ENCODE measurements around the gene CFL2. TPM values are rescaled to one million over a fixed set of nuclear protein-coding genes. Genes with fewer than 3 reads are reported as not detected.
A peak's percentile ranks its signal among the peaks of the same experiment; 100 is the strongest.
"Not testable (repeated sequence)": the region's sequence is repeated elsewhere in the genome, so short reads cannot be mapped to it uniquely, and the experiment has no call there.

Gene CFL2
- total and polyA plus RNA-seq, 4 donors, result 71.6 to 143 (median 112) TPM

- not testable (repeated sequence) for H3K4me3 ChIP-seq (ENCODE audit: low read depth, low read length); H3K27me3 ChIP-seq (ENCODE audit: control insufficient read depth, insufficient read depth, low read length); H3K9me3 ChIP-seq (ENCODE audit: control insufficient read depth, insufficient read depth, low read length); H3K4me1 ChIP-seq (ENCODE audit: control insufficient read depth, insufficient read depth, low read length); H3K27ac ChIP-seq (ENCODE audit: low read depth, low read length); H3K36me3 ChIP-seq (ENCODE audit: control insufficient read depth, insufficient read depth, low read length); DNase-seq (ENCODE audit: low read depth in 4 of 6, low spot score in 6 of 6)
- WGBS (ENCODE audit: insufficient coverage), result 90% methylated on average over 2 of the region's 4 CpGs
These were observed 22.7 kb upstream of the CFL2 start for GRCh38 chr14:34737079-34737478.

GRCh38 chr14:34733245-34733644, 18.9 kb upstream of the CFL2 start:
- H3K4me3 ChIP-seq (ENCODE audit: low read depth, low read length), result no peak overlapping the region
- no peak overlapping the region for H3K27ac ChIP-seq (ENCODE audit: low read depth, low read length)
- H3K27me3 ChIP-seq (ENCODE audit: control insufficient read depth, insufficient read depth, low read length), result no peaks in the 10 kb centered on the region
- no peak for DNase-seq (ENCODE audit: low read depth in 4 of 6, low spot score in 6 of 6)
- no peaks in the 10 kb centered on the region for H3K36me3 ChIP-seq (ENCODE audit: control insufficient read depth, insufficient read depth, low read length)
- no peaks in the 10 kb centered on the region for H3K9me3 ChIP-seq (ENCODE audit: control insufficient read depth, insufficient read depth, low read length)
- 100% methylated on average over 1 of the region's 3 CpGs for WGBS (ENCODE audit: insufficient coverage)
- H3K4me1 ChIP-seq (ENCODE audit: control insufficient read depth, insufficient read depth, low read length), result no peaks in the 10 kb centered on the region

GRCh38 chr14:34732802-34733201, 18.4 kb upstream of the CFL2 start:
- 45% methylated on average over 3 of the region's 4 CpGs for WGBS (ENCODE audit: insufficient coverage)
- Histone ChIP-seq H3K36me3 (ENCODE audit: control insufficient read depth, insufficient read depth, low read length) (no peaks in the 10 kb centered on the region), H3K4me3 (ENCODE audit: low read depth, low read length) (no peak overlapping the region), H3K27ac (ENCODE audit: low read depth, low read length) (no peak overlapping the region), H3K4me1 (ENCODE audit: control insufficient read depth, insufficient read depth, low read length) (no peaks in the 10 kb centered on the region), H3K27me3 (ENCODE audit: control insufficient read depth, insufficient read depth, low read length) (no peaks in the 10 kb centered on the region), H3K9me3 (ENCODE audit: control insufficient read depth, insufficient read depth, low read length) (no peaks in the 10 kb centered on the region)
- no peak for DNase-seq (ENCODE audit: low read depth in 4 of 6, low spot score in 6 of 6)

GRCh38 chr14:34723867-34724266, 9.5 kb upstream of the CFL2 start:
- H3K4me1 ChIP-seq (ENCODE audit: control insufficient read depth, insufficient read depth, low read length), result no peaks in the 10 kb centered on the region
- H3K36me3 ChIP-seq (ENCODE audit: control insufficient read depth, insufficient read depth, low read length), result no peaks in the 10 kb centered on the region
- no peaks in the 10 kb centered on the region for H3K9me3 ChIP-seq (ENCODE audit: control insufficient read depth, insufficient read depth, low read length)
- DNase-seq (ENCODE audit: low read depth in 4 of 6, low spot score in 6 of 6), result no peak
- H3K27me3 ChIP-seq (ENCODE audit: control insufficient read depth, insufficient read depth, low read length), result no peaks in the 10 kb centered on the region
- no peak overlapping the region for H3K27ac ChIP-seq (ENCODE audit: low read depth, low read length)
- no peak overlapping the region for H3K4me3 ChIP-seq (ENCODE audit: low read depth, low read length)
- no CpG with 5 or more reads among the region's 3 CpGs for whole genome bisulfite sequencing (ENCODE audit: insufficient coverage)

GRCh38 chr14:34722723-34723545, 8.5 kb upstream of the CFL2 start:
- no peaks in the 10 kb centered on the region for H3K4me1 ChIP-seq (ENCODE audit: control insufficient read depth, insufficient read depth, low read length)
- H3K27ac ChIP-seq (ENCODE audit: low read depth, low read length), result no peak overlapping the region
- 19% methylated on average over 4 of the region's 10 CpGs for WGBS (ENCODE audit: insufficient coverage)
- no peaks in the 10 kb centered on the region for H3K36me3 ChIP-seq (ENCODE audit: control insufficient read depth, insufficient read depth, low read length)
- H3K4me3 ChIP-seq (ENCODE audit: low read depth, low read length), result no peak overlapping the region
- no peaks in the 10 kb centered on the region for H3K27me3 ChIP-seq (ENCODE audit: control insufficient read depth, insufficient read depth, low read length)
- DNase-seq (ENCODE audit: low read depth in 4 of 6, low spot score in 6 of 6), result peak in 5 of 6 donors; percentile 30 to 81 (median 47)
- H3K9me3 ChIP-seq (ENCODE audit: control insufficient read depth, insufficient read depth, low read length), result no peaks in the 10 kb centered on the region

GRCh38 chr14:34721129-34721528, 6.7 kb upstream of the CFL2 start:
- no peak overlapping the region for H3K27ac ChIP-seq (ENCODE audit: low read depth, low read length)
- H3K27me3 ChIP-seq (ENCODE audit: control insufficient read depth, insufficient read depth, low read length), result no peaks in the 10 kb centered on the region
- H3K4me1 ChIP-seq (ENCODE audit: control insufficient read depth, insufficient read depth, low read length), result no peaks in the 10 kb centered on the region
- H3K9me3 ChIP-seq (ENCODE audit: control insufficient read depth, insufficient read depth, low read length), result no peaks in the 10 kb centered on the region
- no CpG with 5 or more reads among the region's 2 CpGs for WGBS (ENCODE audit: insufficient coverage)
- no peak overlapping the region for H3K4me3 ChIP-seq (ENCODE audit: low read depth, low read length)
- H3K36me3 ChIP-seq (ENCODE audit: control insufficient read depth, insufficient read depth, low read length), result no peaks in the 10 kb centered on the region
- no peak for DNase-seq (ENCODE audit: low read depth in 4 of 6, low spot score in 6 of 6)

- no peak for DNase-seq (ENCODE audit: low read depth in 4 of 6, low spot score in 6 of 6)
- no peak overlapping the region for H3K27ac ChIP-seq (ENCODE audit: low read depth, low read length)
- WGBS (ENCODE audit: insufficient coverage), result no CpG with 5 or more reads among the region's 4 CpGs
- H3K9me3 ChIP-seq (ENCODE audit: control insufficient read depth, insufficient read depth, low read length), result no peaks in the 10 kb centered on the region
- no peaks in the 10 kb centered on the region for H3K36me3 ChIP-seq (ENCODE audit: control insufficient read depth, insufficient read depth, low read length)
- H3K27me3 ChIP-seq (ENCODE audit: control insufficient read depth, insufficient read depth, low read length), result no peaks in the 10 kb centered on the region
- H3K4me1 ChIP-seq (ENCODE audit: control insufficient read depth, insufficient read depth, low read length), result no peaks in the 10 kb centered on the region
- no peak overlapping the region for H3K4me3 ChIP-seq (ENCODE audit: low read depth, low read length)
These were observed 4.4 kb upstream of the CFL2 start for GRCh38 chr14:34718750-34719304.

GRCh38 chr14:34715127-34715863, 902 bp upstream of the CFL2 start:
- H3K36me3 ChIP-seq (ENCODE audit: control insufficient read depth, insufficient read depth, low read length), result no peaks in the 10 kb centered on the region
- no peaks in the 10 kb centered on the region for H3K9me3 ChIP-seq (ENCODE audit: control insufficient read depth, insufficient read depth, low read length)
- H3K27ac ChIP-seq (ENCODE audit: low read depth, low read length), result peak overlapping the region; percentile 78
- H3K27me3 ChIP-seq (ENCODE audit: control insufficient read depth, insufficient read depth, low read length), result no peaks in the 10 kb centered on the region
- no peaks in the 10 kb centered on the region for H3K4me1 ChIP-seq (ENCODE audit: control insufficient read depth, insufficient read depth, low read length)
- DNase-seq (ENCODE audit: low read depth in 4 of 6, low spot score in 6 of 6), result peak in 2 of 6 donors; percentile 44 to 63
- H3K4me3 ChIP-seq (ENCODE audit: low read depth, low read length), result peak overlapping the region; percentile 84
- WGBS (ENCODE audit: insufficient coverage), result no CpG with 5 or more reads among the region's 8 CpGs

GRCh38 chr14:34713681-34714319, 593 bp downstream of the CFL2 start:
- H3K27me3 ChIP-seq (ENCODE audit: control insufficient read depth, insufficient read depth, low read length), result no peaks in the 10 kb centered on the region
- H3K27ac ChIP-seq (ENCODE audit: low read depth, low read length), result peak overlapping the region; percentile 86
- WGBS (ENCODE audit: insufficient coverage), result 0% methylated on average over 21 of the region's 33 CpGs
- H3K4me3 ChIP-seq (ENCODE audit: low read depth, low read length), result peak overlapping the region; percentile 84
- H3K4me1 ChIP-seq (ENCODE audit: control insufficient read depth, insufficient read depth, low read length), result no peaks in the 10 kb centered on the region
- no peaks in the 10 kb centered on the region for H3K36me3 ChIP-seq (ENCODE audit: control insufficient read depth, insufficient read depth, low read length)
- DNase-seq (ENCODE audit: low read depth in 4 of 6, low spot score in 6 of 6), result peak in 5 of 6 donors; percentile 26 to 70 (median 56)
- H3K9me3 ChIP-seq (ENCODE audit: control insufficient read depth, insufficient read depth, low read length), result no peaks in the 10 kb centered on the region

Data from spinal cord (tissue), 10 donors.